Tibial nerve (tissue), 4 donors: ENCODE data around the gene KRTAP4-2. TPM values are rescaled to one million over a fixed set of nuclear protein-coding genes. Genes with fewer than 3 reads are reported as not detected.

Experiments used
- DNase-seq, 2 donors: peaks; one replicate each; pipeline ENCODE4 v3.0.0-alpha.2; 2019; ENCODE audit warnings: low spot score in 2 of 2
- H3K27ac ChIP-seq, 4 donors: fragments of 200-600 bp; sonication (generic) in 3 of 4; one replicate each; pipeline ENCODE4 v1.5.1; 2017 to 2019; ENCODE audit warnings: mild to moderate bottlenecking in 1 of 4
- H3K27me3 ChIP-seq, 2 donors: fragments of 200-600 bp; sonication (generic) in 1 of 2; one replicate each; pipeline versions ENCODE4 v1.5.1 to v1.6.0; 2017 to 2019
- H3K36me3 ChIP-seq, 3 donors: fragments of 200-600 bp; sonication (generic); one replicate each; pipeline ENCODE4 v1.5.1; 2018 to 2019
- H3K4me1 ChIP-seq, 4 donors: fragments of 200-600 bp; sonication (generic) in 3 of 4; one replicate each; pipeline ENCODE4 v1.5.1; 2017 to 2019
- H3K4me3 ChIP-seq, 4 donors: fragments of 200-600 bp; sonication (generic) in 3 of 4; one replicate each; pipeline ENCODE4 v1.5.1; 2017 to 2019; ENCODE audit warnings: mild to moderate bottlenecking in 1 of 4, moderate library complexity in 1 of 4
- H3K9me3 ChIP-seq, 4 donors: fragments of 200-600 bp; sonication (generic) in 3 of 4; one replicate each; pipeline ENCODE4 v1.5.1; 2017 to 2019
- CTCF ChIP-seq, 5 experiments: fragments of 200-600 bp in 3 of 5; fragments of 450-650 bp in 2 of 5; sonication (generic) in 3 of 5; IDR thresholded peaks; one replicate each; pipeline ENCODE4 v1.5.1; 2016 to 2019; ENCODE audit warnings: antibody characterized with exemption in 5 of 5, mild to moderate bottlenecking in 3 of 5, moderate library complexity in 2 of 5
- EP300 ChIP-seq, 2 donors: sonication (generic); formaldehyde crosslinking; IDR thresholded peaks; one replicate each; pipeline ENCODE4 v1.6.1; 2017; ENCODE audit warnings: antibody characterized with exemption in 2 of 2, mild to moderate bottlenecking in 1 of 2
- POLR2A ChIP-seq, 2 donors: fragments of 450-650 bp; IDR thresholded peaks; one replicate each; pipeline ENCODE4 v1.6.1; 2017; ENCODE audit warnings: antibody characterized with exemption in 2 of 2, mild to moderate bottlenecking in 2 of 2, moderate library complexity in 2 of 2
- WGBS, 2 donors: methylation state at CpG; one replicate each; pipeline ENCODE4 v1.1.5; 2018; 5-methylcytosine and 5-hydroxymethylcytosine counted together
- total RNA-seq, 4 donors: library from RNA; depleted of rRNA; stranded (reverse); fragments of >200 nt; gene quantifications; one replicate each; pipeline ENCODE4 v1.1.0, GENCODE V29; 2016

KRTAP4-2 gene
- total RNA-seq, 4 donors from 2014 or later: not detected

GRCh38 chr17:41176744-41177387 lies 1.2 kb downstream of the KRTAP4-2 start:
- Histone ChIP-seq H3K27me3 (no peaks in the 10 kb centered on the region), H3K9me3 (no peaks in the 10 kb centered on the region), H3K36me3 (no peaks in the 10 kb centered on the region), H3K4me3 (no peak overlapping the region), H3K27ac (no peak overlapping the region), H3K4me1 (no peaks in the 10 kb centered on the region)
- WGBS, 2 donors: 65 to 77% methylated on average over 3 of the region's 3 CpGs
- no peak for DNase-seq
- TF ChIP-seq CTCF (IDR thresholded peaks at IDR 0.05) (no peak), POLR2A (IDR thresholded peaks at IDR 0.05) (no peak), EP300 (IDR thresholded peaks at IDR 0.05) (no peak)

DNA sequence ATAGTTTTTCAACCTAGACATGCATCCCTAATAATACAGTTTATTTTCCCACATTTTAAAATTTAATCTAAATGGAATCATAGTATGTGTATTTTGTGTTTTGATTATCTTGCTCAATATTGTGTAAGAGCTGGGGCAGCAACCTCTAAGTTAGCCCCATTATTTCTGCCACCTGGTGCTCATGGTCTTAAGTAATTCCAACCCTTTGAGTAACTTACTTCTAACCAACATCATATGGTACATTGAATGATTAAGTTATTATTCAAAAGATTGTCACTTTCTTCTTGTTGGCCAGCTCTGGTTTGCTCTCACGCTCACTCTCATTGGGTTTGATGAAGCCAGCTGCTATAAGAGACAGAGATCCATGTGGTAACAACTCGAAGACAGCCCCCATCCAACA lies 6.1 kb downstream of the KRTAP4-2 start:
- Histone ChIP-seq H3K9me3 (no peaks in the 10 kb centered on the region), H3K4me1 (no peaks in the 10 kb centered on the region), H3K27me3 (no peaks in the 10 kb centered on the region), H3K4me3 (no peak overlapping the region), H3K36me3 (no peaks in the 10 kb centered on the region), H3K27ac (no peak overlapping the region)
- DNase-seq: no peak
- no peak for TF ChIP-seq CTCF (IDR thresholded peaks at IDR 0.05)
- TF ChIP-seq POLR2A (IDR thresholded peaks at IDR 0.05): no peak
- TF ChIP-seq EP300 (IDR thresholded peaks at IDR 0.05): no peak
- 72 to 80% methylated on average over 2 of the region's 2 CpGs for whole genome bisulfite sequencing, 2 donors

DNA sequence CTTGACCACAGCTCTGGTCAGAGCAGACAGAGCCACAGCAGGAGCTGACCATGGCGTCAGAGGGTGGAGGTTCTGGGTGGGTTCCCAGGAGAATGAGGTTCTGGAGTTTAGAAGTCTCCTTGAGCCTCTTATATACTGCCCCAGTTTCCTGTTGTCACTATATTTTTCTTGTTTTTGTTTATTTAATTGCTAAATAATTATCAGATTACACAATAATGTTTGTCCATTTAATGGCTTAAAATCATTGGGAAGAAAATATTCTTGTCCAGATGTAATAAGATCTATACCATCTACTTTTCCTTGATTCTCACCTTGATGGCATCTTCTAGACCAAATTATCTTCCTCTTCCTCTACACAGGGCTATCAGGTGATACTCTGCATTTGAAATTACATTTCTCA lies 9.9 kb downstream of the KRTAP4-2 start, which contains the start of gene KRTAP4-3:
Gene KRTAP4-3, minus strand, starts transcription at position 101 of the 400 bp plus-strand sequence. Its CDS starts 49 bp downstream, at position 52.
- Histone ChIP-seq H3K27ac (no peak within 1 kb of the TSS), H3K4me1 (no peaks in the 10 kb centered on the region), H3K9me3 (no peaks in the 10 kb centered on the region), H3K36me3 (no peaks in the 10 kb centered on the region), H3K4me3 (no peak within 1 kb of the TSS), H3K27me3 (no peaks in the 10 kb centered on the region)
- no peak for TF ChIP-seq POLR2A (IDR thresholded peaks at IDR 0.05)
- no peak for TF ChIP-seq CTCF (IDR thresholded peaks at IDR 0.05)
- no peak for TF ChIP-seq EP300 (IDR thresholded peaks at IDR 0.05)
- DNase-seq: no peak
- 61 to 70% methylated on average over 1 of the region's 1 CpG for WGBS, 2 donors

DNA sequence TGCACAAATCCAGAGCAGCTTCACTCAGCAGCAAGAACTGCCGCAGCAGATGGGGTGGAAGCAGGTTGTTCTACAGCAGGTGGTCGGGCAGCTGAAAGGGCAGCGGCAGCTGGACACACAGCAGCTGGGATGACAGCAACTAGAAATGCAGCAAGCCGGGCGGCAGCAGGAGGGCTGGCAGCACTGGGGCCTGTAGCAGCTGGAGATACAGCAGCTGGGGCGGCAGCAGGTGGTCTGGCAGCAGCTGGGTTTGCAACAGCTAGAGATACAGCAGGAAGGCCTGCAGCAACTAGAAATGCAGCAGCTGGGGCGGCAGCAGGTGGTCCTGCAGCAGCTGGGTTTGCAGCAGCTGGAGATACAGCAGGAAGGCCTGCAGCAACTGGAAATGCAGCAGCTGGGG lies 10.5 kb downstream of the KRTAP4-2 start:
- Histone ChIP-seq H3K4me3 (no peak overlapping the region), H3K27ac (no peak overlapping the region), H3K4me1 (no peaks in the 10 kb centered on the region), H3K27me3 (no peaks in the 10 kb centered on the region), H3K9me3 (no peaks in the 10 kb centered on the region), H3K36me3 (no peaks in the 10 kb centered on the region)
- no peak for TF ChIP-seq CTCF (IDR thresholded peaks at IDR 0.05)
- TF ChIP-seq POLR2A (IDR thresholded peaks at IDR 0.05): no peak
- TF ChIP-seq EP300 (IDR thresholded peaks at IDR 0.05): no peak
- 79 to 88% methylated on average over 7 of the region's 7 CpGs for WGBS, 2 donors
- DNase-seq: no peak

- H3K4me3 ChIP-seq: no peak overlapping the region
- WGBS, 2 donors: 70 to 78% methylated on average over 7 of the region's 7 CpGs
Measured at GRCh38 chr17:41163828-41164227, 14.2 kb downstream of the KRTAP4-2 start.

More at GRCh38 chr17:41163828-41164227, 14.2 kb downstream of the KRTAP4-2 start:
- Histone ChIP-seq H3K27ac (no peak overlapping the region), H3K4me1 (no peaks in the 10 kb centered on the region), H3K27me3 (no peaks in the 10 kb centered on the region), H3K36me3 (no peaks in the 10 kb centered on the region), H3K9me3 (no peaks in the 10 kb centered on the region)
- TF ChIP-seq EP300 (IDR thresholded peaks at IDR 0.05) (no peak), CTCF (IDR thresholded peaks at IDR 0.05) (no peak), POLR2A (IDR thresholded peaks at IDR 0.05) (no peak)
- no peak for DNase-seq
